Stomach (tissue), 9 donors: ENCODE results near the gene USP24. TPM values are rescaled to one million over a fixed set of nuclear protein-coding genes. Genes with fewer than 3 reads are reported as not detected.

Source experiments
- DNase-seq, 2 donors: peaks; one replicate each; pipeline versions ENCODE4 v3.0.0 to v3.0.0-alpha.2; 2013 to 2019
- H3K27ac ChIP-seq, 5 donors: fragments of 200-600 bp in 4 of 5; sonication (generic) in 4 of 5; one replicate each; pipeline ENCODE4 v1.5.1; 2013 to 2019; ENCODE audit warnings: mild to moderate bottlenecking in 1 of 5, moderate library complexity in 1 of 5
- H3K27me3 ChIP-seq, 3 donors: fragments of 200-600 bp; sonication (generic); one replicate each; pipeline ENCODE4 v1.5.1; 2017 to 2019; ENCODE audit warnings: mixed run types in 1 of 3
- H3K36me3 ChIP-seq, 4 donors: fragments of 200-600 bp; sonication (generic); 1 replicate in 3 of 4; 2 replicates in 1 of 4; pipeline ENCODE4 v1.5.1; 2016 to 2019
- H3K4me1 ChIP-seq, 4 donors: fragments of 200-600 bp; sonication (generic); one replicate each; pipeline ENCODE4 v1.5.1; 2016 to 2019
- H3K4me3 ChIP-seq, 4 donors: fragments of 200-600 bp; sonication (generic) in 3 of 4; one replicate each; pipeline ENCODE4 v1.5.1; 2016 to 2019; ENCODE audit warnings: mild to moderate bottlenecking in 1 of 4
- H3K9me3 ChIP-seq, 4 donors: fragments of 200-600 bp; sonication (generic); one replicate each; pipeline ENCODE4 v1.5.1; 2016 to 2019
- EP300 ChIP-seq: sonication (generic); formaldehyde crosslinking; IDR thresholded peaks from one replicate; pipeline ENCODE4 v1.6.1; 2017; ENCODE audit warnings: antibody characterized with exemption
- POLR2A ChIP-seq, 4 donors: fragments of 450-650 bp; IDR thresholded peaks; one replicate each; pipeline ENCODE4 v1.6.1; 2016; ENCODE audit warnings: antibody characterized with exemption in 4 of 4, control low read depth in 2 of 4, mild to moderate bottlenecking in 1 of 4, moderate library complexity in 1 of 4
- POLR2AphosphoS5 ChIP-seq, 3 donors: sonication (generic); formaldehyde crosslinking; IDR thresholded peaks; one replicate each; pipeline ENCODE4 v1.6.1; 2016; ENCODE audit warnings: antibody characterized with exemption in 3 of 3
- WGBS, 5 donors: extraction: QIAGEN DNeasy Blood & Tissue Kit in 3 of 5; methylation state at CpG; one replicate each; pipeline versions ENCODE4 v1.1.5 to v1.1.7; 2013 to 2018; 5-methylcytosine and 5-hydroxymethylcytosine counted together
- intact Hi-C: fragments of 100-400 bp; cut with DNase I; formaldehyde crosslinking; loops from one replicate; pipeline ENCODE4 v1.15.1; 2023; ENCODE audit warnings: low total_unique reads
- polyA plus RNA-seq, 3 donors: library from polyadenylated mRNA; stranded (reverse); fragments of 200-250 nt; gene quantifications; one replicate each; pipeline ENCODE4 v1.2.3, GENCODE V29; 2013
- total RNA-seq, 5 donors: library from RNA; depleted of rRNA; stranded (reverse); fragments of >200 nt; gene quantifications; one replicate each; pipeline versions ENCODE4 v1.1.0 to v1.2.3, GENCODE V29; 2014 to 2016
- TF ChIP-seq, protein P1 (sequence below), 7 experiments: fragments of 450-650 bp in 4 of 7; fragments of 200-600 bp in 3 of 7; sonication (generic) in 3 of 7; IDR thresholded peaks; one replicate each; pipeline ENCODE4 v1.5.1; 2016 to 2019; ENCODE audit warnings: antibody characterized with exemption in 7 of 7, control low read depth in 2 of 7, mild to moderate bottlenecking in 1 of 7
- donor health status: healthy with polysubstance abuse.
- donor health status: Bipolar disorder and iron deficiency.
- donor health status: healthy.

Gene USP24
- total and polyA plus RNA-seq, 8 donors, result 5.5 to 114 (median 17.0) TPM

DNA sequence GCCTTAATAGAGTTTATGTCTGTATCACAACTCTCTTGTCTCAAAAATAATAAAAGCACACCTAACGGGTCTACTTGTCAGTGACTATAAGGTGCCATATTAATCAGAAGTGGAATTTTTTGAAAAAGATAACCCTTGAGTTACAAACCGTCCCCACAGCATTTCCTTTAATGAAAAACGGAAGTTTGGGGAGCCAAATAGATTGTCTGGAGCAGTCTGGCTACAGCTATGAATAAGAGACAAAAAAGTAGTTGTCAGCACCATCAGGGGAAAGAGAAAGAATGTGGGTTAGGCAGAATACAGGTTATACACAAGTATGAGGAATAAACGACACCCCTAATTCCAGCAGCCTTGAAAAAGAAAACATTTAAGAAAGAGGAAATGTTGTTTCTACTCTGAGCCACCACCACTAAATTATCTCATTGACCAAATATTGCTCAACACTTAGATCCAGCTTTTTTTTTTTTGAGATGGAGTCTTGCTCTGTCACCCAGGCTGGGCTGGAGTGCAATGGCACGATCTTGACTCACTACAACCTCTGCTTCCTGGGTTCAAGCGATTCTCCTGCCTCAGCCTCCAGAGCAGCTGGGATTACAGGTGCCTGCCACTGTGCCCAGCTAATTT, 29.4 kb upstream of the USP24 start:
- DNase-seq, result peak in 1 of 2 donors; percentile 7
- intact Hi-C loops, result no loop called here
- TF ChIP-seq EP300 (no peak), POLR2A (IDR thresholded peaks at IDR 0.05) (no peak), POLR2AphosphoS5 (IDR thresholded peaks at IDR 0.05) (no peak)
- TF ChIP-seq, protein P1, sequence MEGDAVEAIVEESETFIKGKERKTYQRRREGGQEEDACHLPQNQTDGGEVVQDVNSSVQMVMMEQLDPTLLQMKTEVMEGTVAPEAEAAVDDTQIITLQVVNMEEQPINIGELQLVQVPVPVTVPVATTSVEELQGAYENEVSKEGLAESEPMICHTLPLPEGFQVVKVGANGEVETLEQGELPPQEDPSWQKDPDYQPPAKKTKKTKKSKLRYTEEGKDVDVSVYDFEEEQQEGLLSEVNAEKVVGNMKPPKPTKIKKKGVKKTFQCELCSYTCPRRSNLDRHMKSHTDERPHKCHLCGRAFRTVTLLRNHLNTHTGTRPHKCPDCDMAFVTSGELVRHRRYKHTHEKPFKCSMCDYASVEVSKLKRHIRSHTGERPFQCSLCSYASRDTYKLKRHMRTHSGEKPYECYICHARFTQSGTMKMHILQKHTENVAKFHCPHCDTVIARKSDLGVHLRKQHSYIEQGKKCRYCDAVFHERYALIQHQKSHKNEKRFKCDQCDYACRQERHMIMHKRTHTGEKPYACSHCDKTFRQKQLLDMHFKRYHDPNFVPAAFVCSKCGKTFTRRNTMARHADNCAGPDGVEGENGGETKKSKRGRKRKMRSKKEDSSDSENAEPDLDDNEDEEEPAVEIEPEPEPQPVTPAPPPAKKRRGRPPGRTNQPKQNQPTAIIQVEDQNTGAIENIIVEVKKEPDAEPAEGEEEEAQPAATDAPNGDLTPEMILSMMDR (IDR thresholded peaks at IDR 0.05), result no peak
- H3K4me1 ChIP-seq, result peaks cover 0 to 16% (median 5%) of the 10 kb centered on the region in 4 donors
- peak overlapping the region in 1 of 5 donors; percentile 33 for H3K27ac ChIP-seq
- H3K36me3 ChIP-seq, result no peaks in the 10 kb centered on the region
- WGBS, 5 donors, result 26 to 40% (median 38%) methylated on average over 6 of the region's 6 CpGs
- no peaks in the 10 kb centered on the region for H3K9me3 ChIP-seq
- H3K27me3 ChIP-seq, result no peaks in the 10 kb centered on the region
- H3K4me3 ChIP-seq, result no peak overlapping the region

DNA sequence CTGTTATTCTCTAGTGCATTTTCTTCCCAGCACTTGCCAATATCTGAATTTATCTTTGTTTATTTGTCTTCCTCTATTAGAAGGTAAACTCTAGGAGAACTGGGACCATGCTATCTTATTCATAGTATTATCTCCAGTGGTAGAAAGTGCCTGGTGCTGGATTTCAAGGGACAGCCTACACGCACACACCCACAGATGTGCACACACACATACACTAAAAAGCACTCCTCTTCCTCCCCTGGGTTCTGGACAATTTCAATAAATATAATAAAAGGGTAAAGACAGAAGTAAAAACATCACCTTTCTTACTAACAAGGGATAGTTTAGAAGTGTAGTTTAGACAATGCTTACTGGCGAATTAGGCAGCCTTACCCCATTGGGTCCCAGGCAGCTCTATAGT, 28.5 kb upstream of the USP24 start:
- WGBS, 5 donors, result 63 to 70% (median 64%) methylated on average over 2 of the region's 2 CpGs

DNA sequence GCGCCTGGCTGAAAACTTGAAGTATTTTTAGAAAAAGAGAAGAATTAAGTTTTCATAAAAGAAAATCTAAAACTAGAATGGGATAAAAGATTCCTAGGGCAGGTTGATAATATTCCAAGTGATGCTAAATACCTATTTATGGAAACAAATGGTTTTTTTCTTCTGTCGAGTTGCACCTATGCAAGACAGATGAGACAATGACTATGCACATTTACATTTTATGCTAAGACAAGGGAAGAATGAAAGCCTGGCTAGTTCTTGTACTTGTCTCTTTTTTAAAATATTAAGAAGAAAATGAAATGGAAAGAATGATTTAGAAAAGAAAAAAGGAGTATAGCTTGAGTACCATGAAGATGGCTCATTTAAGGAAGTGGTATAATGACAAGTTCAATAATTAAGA, 24.4 kb upstream of the USP24 start:
- H3K4me1 ChIP-seq, result peaks cover 0 to 21% (median 9%) of the 10 kb centered on the region in 4 donors
- TF ChIP-seq, protein P1 (IDR thresholded peaks at IDR 0.05), result no peak
- TF ChIP-seq POLR2A (IDR thresholded peaks at IDR 0.05), result no peak
- no peak for TF ChIP-seq EP300
- TF ChIP-seq POLR2AphosphoS5 (IDR thresholded peaks at IDR 0.05), result no peak
- 93 to 100% (median 97%) methylated on average over 2 of the region's 2 CpGs for WGBS, 5 donors
- no peak for DNase-seq
- no peaks in the 10 kb centered on the region for H3K9me3 ChIP-seq
- no peaks in the 10 kb centered on the region for H3K27me3 ChIP-seq
- no peaks in the 10 kb centered on the region for H3K36me3 ChIP-seq
- intact Hi-C loops, result no loop called here
- H3K4me3 ChIP-seq, result no peak overlapping the region
- no peak overlapping the region for H3K27ac ChIP-seq

More for the DNA sequence above, 28.5 kb upstream of the USP24 start:
- H3K27ac ChIP-seq, result no peak overlapping the region
- intact Hi-C loops, result no loop called here
- H3K4me1 ChIP-seq, result peaks cover 0 to 16% (median 5%) of the 10 kb centered on the region in 4 donors
- TF ChIP-seq POLR2A (IDR thresholded peaks at IDR 0.05) (no peak), POLR2AphosphoS5 (IDR thresholded peaks at IDR 0.05) (no peak), EP300 (no peak)
- TF ChIP-seq, protein P1 (IDR thresholded peaks at IDR 0.05), result no peak
- no peak for DNase-seq
- no peak overlapping the region for H3K4me3 ChIP-seq
- H3K36me3 ChIP-seq, result no peaks in the 10 kb centered on the region
- H3K27me3 ChIP-seq, result no peaks in the 10 kb centered on the region
- no peaks in the 10 kb centered on the region for H3K9me3 ChIP-seq

DNA sequence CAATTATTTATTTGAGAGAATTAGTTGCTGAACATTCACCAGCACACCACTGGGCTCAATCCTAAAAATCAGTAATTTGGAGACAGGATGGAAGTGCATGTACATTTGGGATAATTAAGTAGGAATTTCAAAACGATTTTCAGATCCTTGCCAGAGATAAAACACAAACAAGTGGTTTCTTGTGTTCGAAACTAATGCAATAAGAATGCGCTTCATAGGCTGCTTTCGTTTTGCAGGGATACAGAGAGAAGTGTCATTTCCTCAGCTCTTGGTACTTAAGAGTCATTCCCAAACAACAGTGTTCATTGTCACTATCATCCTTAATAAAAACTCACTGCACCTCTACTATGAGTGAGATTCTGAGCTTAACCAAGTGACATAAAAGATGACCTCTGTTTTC, 20.6 kb upstream of the USP24 start:
- Histone ChIP-seq H3K36me3 (no peaks in the 10 kb centered on the region), H3K4me1 (peaks cover 0 to 16% (median 4%) of the 10 kb centered on the region in 4 donors), H3K27me3 (no peaks in the 10 kb centered on the region), H3K4me3 (no peak overlapping the region), H3K27ac (no peak overlapping the region), H3K9me3 (no peaks in the 10 kb centered on the region)
- no peak for TF ChIP-seq POLR2A (IDR thresholded peaks at IDR 0.05)
- TF ChIP-seq EP300, result no peak
- TF ChIP-seq POLR2AphosphoS5 (IDR thresholded peaks at IDR 0.05), result no peak
- TF ChIP-seq, protein P1 (IDR thresholded peaks at IDR 0.05), result no peak
- intact Hi-C loops, result no loop called here
- WGBS, 5 donors, result 51 to 61% (median 59%) methylated on average over 4 of the region's 4 CpGs
- DNase-seq, result no peak
